GM23338 (cell line): ENCODE results near the gene PRIM1. TPM values are rescaled to one million over a fixed set of nuclear protein-coding genes. Genes with fewer than 3 reads are reported as not detected.

ENCODE experiments used
- ATAC-seq: fragments of 200-7000 bp; cut with Tn5 transposase; 3 replicates; pipeline ENCODE4 v1.9.1; 2020
- DNase-seq: peaks from one replicate; pipeline ENCODE4 v3.0.0-alpha.2; 2015; ENCODE audit warnings: low spot score
- H2AFZ ChIP-seq: fragments of 200-600 bp; sonication (generic); 2 replicates; pipeline ENCODE4 v1.8.0; 2016; ENCODE audit warnings: antibody characterized with exemption, mild to moderate bottlenecking, moderate library complexity
- H3F3A ChIP-seq: fragments of 200-600 bp; sonication (generic); replicated peaks from 2 replicates; pipeline ENCODE4 v1.8.0; 2017; ENCODE audit warnings: antibody characterized with exemption, mixed run types, low read depth
- H3K27ac ChIP-seq: fragments of 200-600 bp; sonication (generic); 2 replicates; pipeline ENCODE4 v1.6.1; 2016; ENCODE audit warnings: low read depth
- H3K27me3 ChIP-seq: fragments of 200-600 bp; sonication (generic); 2 replicates; pipeline ENCODE4 v1.8.0; 2016; ENCODE audit warnings: mild to moderate bottlenecking, mixed run types, moderate library complexity; ENCODE audit not compliant: insufficient read depth
- H3K36me3 ChIP-seq: fragments of 200-600 bp; sonication (generic); 2 replicates; pipeline ENCODE4 v1.8.0; 2016; ENCODE audit warnings: mild to moderate bottlenecking; ENCODE audit not compliant: insufficient read depth
- H3K4me1 ChIP-seq: fragments of 200-600 bp; sonication (generic); 2 replicates; pipeline ENCODE4 v1.8.0; 2016; ENCODE audit warnings: mild to moderate bottlenecking, moderate library complexity; ENCODE audit not compliant: insufficient read depth
- H3K4me2 ChIP-seq: fragments of 200-600 bp; sonication (generic); 2 replicates; pipeline ENCODE4 v1.7.1; 2017; ENCODE audit warnings: mixed run types
- H3K4me3 ChIP-seq: fragments of 200-600 bp; sonication (generic); 2 replicates; pipeline ENCODE4 v1.6.1; 2016; ENCODE audit warnings: mixed run types
- H3K79me2 ChIP-seq: fragments of 200-600 bp; sonication (generic); replicated peaks from 2 replicates; pipeline ENCODE4 v1.8.0; 2017; ENCODE audit warnings: mild to moderate bottlenecking; ENCODE audit not compliant: insufficient read depth
- H3K9me2 ChIP-seq: fragments of 200-600 bp; sonication (generic); 2 replicates; pipeline ENCODE4 v1.8.0; 2017; ENCODE audit not compliant: insufficient read depth
- H4K20me1 ChIP-seq: fragments of 200-600 bp; sonication (generic); replicated peaks from 2 replicates; pipeline ENCODE4 v1.8.0; 2017; ENCODE audit warnings: mild to moderate bottlenecking; ENCODE audit not compliant: insufficient read depth
- H3K27ac Mint-ChIP-seq: 2 replicates; pipeline ENCODE4 v1.8.0; 2020; ENCODE audit warnings: inconsistent platforms, mild to moderate bottlenecking, moderate library complexity, mixed read lengths
- H3K27me3 Mint-ChIP-seq: 3 replicates; pipeline ENCODE4 v1.8.0; 2022; ENCODE audit warnings: low read depth, mild to moderate bottlenecking, moderate library complexity, mixed read lengths, inconsistent platforms; ENCODE audit not compliant: insufficient read depth, poor library complexity
- H3K36me3 Mint-ChIP-seq: 3 replicates; pipeline ENCODE4 v1.8.0; 2021; ENCODE audit warnings: low read depth, mild to moderate bottlenecking, inconsistent platforms, moderate library complexity, mixed read lengths
- H3K4me1 Mint-ChIP-seq: 3 replicates; pipeline ENCODE4 v1.8.0; 2020; ENCODE audit warnings: mild to moderate bottlenecking, inconsistent platforms, mixed read lengths
- H3K4me3 Mint-ChIP-seq: 3 replicates; pipeline ENCODE4 v1.8.0; 2021; ENCODE audit warnings: moderate library complexity, mild to moderate bottlenecking, inconsistent platforms, mixed read lengths
- H3K9me3 Mint-ChIP-seq: 3 replicates; pipeline ENCODE4 v1.8.0; 2020; ENCODE audit warnings: moderate library complexity, mild to moderate bottlenecking, inconsistent platforms, mixed read lengths
- CREB1 ChIP-seq: fragments of 250-450 bp; sonication (Bioruptor Pico); IDR thresholded peaks from 2 replicates; pipeline ENCODE4 v1.5.0; 2020; ENCODE audit warnings: low read depth, mild to moderate bottlenecking, moderate library complexity
- EZH2 ChIP-seq: fragments of 200-600 bp; sonication (generic); IDR thresholded peaks from one replicate; pipeline ENCODE4 v1.8.0; 2017; ENCODE audit warnings: antibody characterized with exemption, mild to moderate bottlenecking, low read depth; ENCODE audit not compliant: unreplicated experiment
- EZH2phosphoT487 ChIP-seq: fragments of 200-600 bp; sonication (generic); IDR thresholded peaks from one replicate; pipeline ENCODE4 v1.8.1; 2018; ENCODE audit warnings: antibody characterized with exemption; ENCODE audit not compliant: unreplicated experiment
- JUNB ChIP-seq: IDR thresholded peaks from one replicate; pipeline ENCODE4 v1.6.1; 2016; ENCODE audit warnings: antibody characterized with exemption; ENCODE audit not compliant: unreplicated experiment
- NANOG ChIP-seq: IDR thresholded peaks from 2 replicates; pipeline ENCODE4 v1.6.1; 2016; ENCODE audit warnings: antibody characterized with exemption, borderline replicate concordance
- POLR2AphosphoS5 ChIP-seq: IDR thresholded peaks from 2 replicates; pipeline ENCODE4 v1.6.1; 2016; ENCODE audit warnings: antibody characterized with exemption, low read depth
- STAT1 ChIP-seq: IDR thresholded peaks from one replicate; pipeline ENCODE4 v1.6.1; 2016; ENCODE audit warnings: antibody characterized with exemption; ENCODE audit not compliant: unreplicated experiment
- ZNF114 ChIP-seq: fragments of 250-450 bp; sonication (Bioruptor Pico); IDR thresholded peaks from 2 replicates; pipeline ENCODE4 v1.5.0; 2020; ENCODE audit warnings: mild to moderate bottlenecking, moderate library complexity
- ZNF331 ChIP-seq: fragments of 250-450 bp; sonication (Bioruptor Pico); IDR thresholded peaks from 2 replicates; pipeline ENCODE4 v1.5.0; 2020; ENCODE audit warnings: low read depth, mild to moderate bottlenecking, moderate library complexity
- polyA plus RNA-seq: library from polyadenylated mRNA; unstranded; fragments of >200 nt; fragmentation: Nextera tagmentation; extraction: Ambion mirVana; gene quantifications from 2 replicates; pipeline ENCODE4 v1.2.1, GENCODE V29; 2016
- total RNA-seq: library from RNA; depleted of rRNA; stranded (reverse); fragments of >200 nt; shearing (Covaris generic); gene quantifications from 2 replicates; pipeline ENCODE4 v1.2.3, GENCODE V29; 2014
- TF ChIP-seq, protein P1 (sequence below): fragments of 250-450 bp; sonication (Bioruptor Pico); IDR thresholded peaks from 2 replicates; pipeline ENCODE4 v1.5.0; 2020; ENCODE audit warnings: mild to moderate bottlenecking, moderate library complexity
- TF ChIP-seq, protein P2 (sequence below), 2 experiments: fragments of 200-600 bp in 1 of 2; sonication (generic) in 1 of 2; conservative IDR thresholded peaks; 2 replicates each; pipeline versions ENCODE4 v1.5.1 to v1.6.1; 2016 to 2017; ENCODE audit warnings: antibody characterized with exemption in 2 of 2, low read depth in 2 of 2, mild to moderate bottlenecking in 2 of 2, moderate library complexity in 1 of 2
- TF ChIP-seq, protein P3 (sequence below): IDR thresholded peaks from one replicate; pipeline ENCODE4 v1.6.1; 2018; ENCODE audit warnings: antibody characterized with exemption; ENCODE audit not compliant: unreplicated experiment
- TF ChIP-seq, protein P4 (sequence below): IDR thresholded peaks from 2 replicates; pipeline ENCODE4 v1.6.1; 2016; ENCODE audit warnings: antibody characterized with exemption

The PRIM1 gene
- total and polyA plus RNA-seq, 2 experiments from 2014 or later = 67.9 to 73.9 TPM

DNA sequence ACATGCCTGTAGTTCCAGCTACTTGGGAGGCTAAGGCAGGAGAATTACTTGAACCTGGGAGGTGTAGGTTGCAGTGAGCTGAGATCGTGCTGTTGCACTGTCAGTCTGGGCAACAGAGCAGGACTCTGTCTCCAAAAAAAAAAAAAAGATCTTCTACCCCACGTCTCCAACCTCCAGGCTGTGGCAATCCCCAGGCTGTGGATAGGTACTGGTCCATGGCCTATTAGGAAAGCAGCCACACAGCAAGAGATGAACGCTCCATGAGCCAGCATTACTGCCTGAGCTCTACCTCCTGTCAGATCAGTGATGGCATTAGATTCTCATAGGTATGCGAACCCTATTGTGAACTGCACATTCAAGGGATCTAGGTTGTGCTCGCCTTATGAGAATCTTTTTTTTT is 58.0 kb downstream of the PRIM1 start:
- no peak for ATAC-seq
- Histone ChIP-seq H2AFZ (no peak overlapping the region), H3K4me2 (no peak overlapping the region), H3K9me2 (no peaks in the 10 kb centered on the region), H3F3A (0 out of 2 replicates have a peak, but pooled peaks cover 3% of the 10 kb centered on the region), H4K20me1 (no peaks in the 10 kb centered on the region), H3K27ac (no peak overlapping the region), H3K36me3 (no peaks in the 10 kb centered on the region), H3K27me3 (no peaks in the 10 kb centered on the region), H3K4me3 (no peak overlapping the region), H3K4me1 (peaks cover 13% of the 10 kb centered on the region), H3K79me2 (peaks cover 5% of the 10 kb centered on the region; the same call in 1 of the 2 replicates)
- Mint-ChIP-seq H3K27me3 (peaks cover 12% of the 10 kb centered on the region), H3K27ac (0 out of 2 replicates have a peak overlapping the region, but pooled peaks have one; percentile 48), H3K9me3 (no peaks in the 10 kb centered on the region), H3K36me3 (no peaks in the 10 kb centered on the region), H3K4me1 (peaks cover 15% of the 10 kb centered on the region), H3K4me3 (no peak overlapping the region)
- no peak for TF ChIP-seq CREB1 (CRISPR knock-in tag)
- TF ChIP-seq ZNF114 = no peak
- TF ChIP-seq NANOG = no peak
- TF ChIP-seq POLR2AphosphoS5 = no peak
- no peak for TF ChIP-seq EZH2phosphoT487
- TF ChIP-seq EZH2 = no peak
- TF ChIP-seq JUNB = no peak
- TF ChIP-seq, protein P1, sequence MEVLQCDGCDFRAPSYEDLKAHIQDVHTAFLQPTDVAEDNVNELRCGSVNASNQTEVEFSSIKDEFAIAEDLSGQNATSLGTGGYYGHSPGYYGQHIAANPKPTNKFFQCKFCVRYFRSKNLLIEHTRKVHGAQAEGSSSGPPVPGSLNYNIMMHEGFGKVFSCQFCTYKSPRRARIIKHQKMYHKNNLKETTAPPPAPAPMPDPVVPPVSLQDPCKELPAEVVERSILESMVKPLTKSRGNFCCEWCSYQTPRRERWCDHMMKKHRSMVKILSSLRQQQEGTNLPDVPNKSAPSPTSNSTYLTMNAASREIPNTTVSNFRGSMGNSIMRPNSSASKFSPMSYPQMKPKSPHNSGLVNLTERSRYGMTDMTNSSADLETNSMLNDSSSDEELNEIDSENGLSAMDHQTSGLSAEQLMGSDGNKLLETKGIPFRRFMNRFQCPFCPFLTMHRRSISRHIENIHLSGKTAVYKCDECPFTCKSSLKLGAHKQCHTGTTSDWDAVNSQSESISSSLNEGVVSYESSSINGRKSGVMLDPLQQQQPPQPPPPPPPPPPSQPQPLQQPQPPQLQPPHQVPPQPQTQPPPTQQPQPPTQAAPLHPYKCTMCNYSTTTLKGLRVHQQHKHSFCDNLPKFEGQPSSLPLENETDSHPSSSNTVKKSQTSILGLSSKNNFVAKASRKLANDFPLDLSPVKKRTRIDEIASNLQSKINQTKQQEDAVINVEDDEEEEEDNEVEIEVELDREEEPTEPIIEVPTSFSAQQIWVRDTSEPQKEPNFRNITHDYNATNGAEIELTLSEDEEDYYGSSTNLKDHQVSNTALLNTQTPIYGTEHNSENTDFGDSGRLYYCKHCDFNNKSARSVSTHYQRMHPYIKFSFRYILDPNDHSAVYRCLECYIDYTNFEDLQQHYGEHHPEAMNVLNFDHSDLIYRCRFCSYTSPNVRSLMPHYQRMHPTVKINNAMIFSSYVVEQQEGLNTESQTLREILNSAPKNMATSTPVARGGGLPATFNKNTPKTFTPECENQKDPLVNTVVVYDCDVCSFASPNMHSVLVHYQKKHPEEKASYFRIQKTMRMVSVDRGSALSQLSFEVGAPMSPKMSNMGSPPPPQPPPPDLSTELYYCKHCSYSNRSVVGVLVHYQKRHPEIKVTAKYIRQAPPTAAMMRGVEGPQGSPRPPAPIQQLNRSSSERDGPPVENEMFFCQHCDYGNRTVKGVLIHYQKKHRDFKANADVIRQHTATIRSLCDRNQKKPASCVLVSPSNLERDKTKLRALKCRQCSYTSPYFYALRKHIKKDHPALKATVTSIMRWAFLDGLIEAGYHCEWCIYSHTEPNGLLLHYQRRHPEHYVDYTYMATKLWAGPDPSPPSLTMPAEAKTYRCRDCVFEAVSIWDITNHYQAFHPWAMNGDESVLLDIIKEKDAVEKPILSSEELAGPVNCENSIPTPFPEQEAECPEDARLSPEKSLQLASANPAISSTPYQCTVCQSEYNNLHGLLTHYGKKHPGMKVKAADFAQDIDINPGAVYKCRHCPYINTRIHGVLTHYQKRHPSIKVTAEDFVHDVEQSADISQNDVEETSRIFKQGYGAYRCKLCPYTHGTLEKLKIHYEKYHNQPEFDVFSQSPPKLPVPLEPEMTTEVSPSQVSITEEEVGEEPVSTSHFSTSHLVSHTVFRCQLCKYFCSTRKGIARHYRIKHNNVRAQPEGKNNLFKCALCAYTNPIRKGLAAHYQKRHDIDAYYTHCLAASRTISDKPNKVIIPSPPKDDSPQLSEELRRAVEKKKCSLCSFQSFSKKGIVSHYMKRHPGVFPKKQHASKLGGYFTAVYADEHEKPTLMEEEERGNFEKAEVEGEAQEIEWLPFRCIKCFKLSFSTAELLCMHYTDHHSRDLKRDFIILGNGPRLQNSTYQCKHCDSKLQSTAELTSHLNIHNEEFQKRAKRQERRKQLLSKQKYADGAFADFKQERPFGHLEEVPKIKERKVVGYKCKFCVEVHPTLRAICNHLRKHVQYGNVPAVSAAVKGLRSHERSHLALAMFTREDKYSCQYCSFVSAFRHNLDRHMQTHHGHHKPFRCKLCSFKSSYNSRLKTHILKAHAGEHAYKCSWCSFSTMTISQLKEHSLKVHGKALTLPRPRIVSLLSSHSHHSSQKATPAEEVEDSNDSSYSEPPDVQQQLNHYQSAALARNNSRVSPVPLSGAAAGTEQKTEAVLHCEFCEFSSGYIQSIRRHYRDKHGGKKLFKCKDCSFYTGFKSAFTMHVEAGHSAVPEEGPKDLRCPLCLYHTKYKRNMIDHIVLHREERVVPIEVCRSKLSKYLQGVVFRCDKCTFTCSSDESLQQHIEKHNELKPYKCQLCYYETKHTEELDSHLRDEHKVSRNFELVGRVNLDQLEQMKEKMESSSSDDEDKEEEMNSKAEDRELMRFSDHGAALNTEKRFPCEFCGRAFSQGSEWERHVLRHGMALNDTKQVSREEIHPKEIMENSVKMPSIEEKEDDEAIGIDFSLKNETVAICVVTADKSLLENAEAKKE (CRISPR knock-in tag) = no peak
- TF ChIP-seq, protein P2, sequence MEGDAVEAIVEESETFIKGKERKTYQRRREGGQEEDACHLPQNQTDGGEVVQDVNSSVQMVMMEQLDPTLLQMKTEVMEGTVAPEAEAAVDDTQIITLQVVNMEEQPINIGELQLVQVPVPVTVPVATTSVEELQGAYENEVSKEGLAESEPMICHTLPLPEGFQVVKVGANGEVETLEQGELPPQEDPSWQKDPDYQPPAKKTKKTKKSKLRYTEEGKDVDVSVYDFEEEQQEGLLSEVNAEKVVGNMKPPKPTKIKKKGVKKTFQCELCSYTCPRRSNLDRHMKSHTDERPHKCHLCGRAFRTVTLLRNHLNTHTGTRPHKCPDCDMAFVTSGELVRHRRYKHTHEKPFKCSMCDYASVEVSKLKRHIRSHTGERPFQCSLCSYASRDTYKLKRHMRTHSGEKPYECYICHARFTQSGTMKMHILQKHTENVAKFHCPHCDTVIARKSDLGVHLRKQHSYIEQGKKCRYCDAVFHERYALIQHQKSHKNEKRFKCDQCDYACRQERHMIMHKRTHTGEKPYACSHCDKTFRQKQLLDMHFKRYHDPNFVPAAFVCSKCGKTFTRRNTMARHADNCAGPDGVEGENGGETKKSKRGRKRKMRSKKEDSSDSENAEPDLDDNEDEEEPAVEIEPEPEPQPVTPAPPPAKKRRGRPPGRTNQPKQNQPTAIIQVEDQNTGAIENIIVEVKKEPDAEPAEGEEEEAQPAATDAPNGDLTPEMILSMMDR (conservative IDR thresholded peaks at IDR 0.05; ENCODE audit: low read depth in 2 of 2) = no peak
- TF ChIP-seq, protein P3, sequence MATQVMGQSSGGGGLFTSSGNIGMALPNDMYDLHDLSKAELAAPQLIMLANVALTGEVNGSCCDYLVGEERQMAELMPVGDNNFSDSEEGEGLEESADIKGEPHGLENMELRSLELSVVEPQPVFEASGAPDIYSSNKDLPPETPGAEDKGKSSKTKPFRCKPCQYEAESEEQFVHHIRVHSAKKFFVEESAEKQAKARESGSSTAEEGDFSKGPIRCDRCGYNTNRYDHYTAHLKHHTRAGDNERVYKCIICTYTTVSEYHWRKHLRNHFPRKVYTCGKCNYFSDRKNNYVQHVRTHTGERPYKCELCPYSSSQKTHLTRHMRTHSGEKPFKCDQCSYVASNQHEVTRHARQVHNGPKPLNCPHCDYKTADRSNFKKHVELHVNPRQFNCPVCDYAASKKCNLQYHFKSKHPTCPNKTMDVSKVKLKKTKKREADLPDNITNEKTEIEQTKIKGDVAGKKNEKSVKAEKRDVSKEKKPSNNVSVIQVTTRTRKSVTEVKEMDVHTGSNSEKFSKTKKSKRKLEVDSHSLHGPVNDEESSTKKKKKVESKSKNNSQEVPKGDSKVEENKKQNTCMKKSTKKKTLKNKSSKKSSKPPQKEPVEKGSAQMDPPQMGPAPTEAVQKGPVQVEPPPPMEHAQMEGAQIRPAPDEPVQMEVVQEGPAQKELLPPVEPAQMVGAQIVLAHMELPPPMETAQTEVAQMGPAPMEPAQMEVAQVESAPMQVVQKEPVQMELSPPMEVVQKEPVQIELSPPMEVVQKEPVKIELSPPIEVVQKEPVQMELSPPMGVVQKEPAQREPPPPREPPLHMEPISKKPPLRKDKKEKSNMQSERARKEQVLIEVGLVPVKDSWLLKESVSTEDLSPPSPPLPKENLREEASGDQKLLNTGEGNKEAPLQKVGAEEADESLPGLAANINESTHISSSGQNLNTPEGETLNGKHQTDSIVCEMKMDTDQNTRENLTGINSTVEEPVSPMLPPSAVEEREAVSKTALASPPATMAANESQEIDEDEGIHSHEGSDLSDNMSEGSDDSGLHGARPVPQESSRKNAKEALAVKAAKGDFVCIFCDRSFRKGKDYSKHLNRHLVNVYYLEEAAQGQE = no peak
- TF ChIP-seq, protein P4, sequence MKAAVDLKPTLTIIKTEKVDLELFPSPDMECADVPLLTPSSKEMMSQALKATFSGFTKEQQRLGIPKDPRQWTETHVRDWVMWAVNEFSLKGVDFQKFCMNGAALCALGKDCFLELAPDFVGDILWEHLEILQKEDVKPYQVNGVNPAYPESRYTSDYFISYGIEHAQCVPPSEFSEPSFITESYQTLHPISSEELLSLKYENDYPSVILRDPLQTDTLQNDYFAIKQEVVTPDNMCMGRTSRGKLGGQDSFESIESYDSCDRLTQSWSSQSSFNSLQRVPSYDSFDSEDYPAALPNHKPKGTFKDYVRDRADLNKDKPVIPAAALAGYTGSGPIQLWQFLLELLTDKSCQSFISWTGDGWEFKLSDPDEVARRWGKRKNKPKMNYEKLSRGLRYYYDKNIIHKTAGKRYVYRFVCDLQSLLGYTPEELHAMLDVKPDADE = no peak
- TF ChIP-seq STAT1 = no peak
- TF ChIP-seq ZNF331 (CRISPR knock-in tag) = no peak
- DNase-seq = no peak
